GM12891 (cell line): ENCODE results near the gene DCDC2B.
A peak's percentile ranks its signal among the peaks of the same experiment; 100 is the strongest.

Experiments
- POLR2A ChIP-seq: IDR thresholded peaks from 2 replicates; pipeline ENCODE4 v1.6.1; 2011; ENCODE audit warnings: low read depth, low read length, control low read depth
- POLR2AphosphoS5 ChIP-seq: IDR thresholded peaks from 2 replicates; pipeline ENCODE4 v1.6.1; 2011; ENCODE audit warnings: low read depth, low read length, control low read depth
- TAF1 ChIP-seq: IDR thresholded peaks from 2 replicates; pipeline ENCODE4 v1.6.1; 2011; ENCODE audit warnings: low read depth, low read length, control low read depth

DNA sequence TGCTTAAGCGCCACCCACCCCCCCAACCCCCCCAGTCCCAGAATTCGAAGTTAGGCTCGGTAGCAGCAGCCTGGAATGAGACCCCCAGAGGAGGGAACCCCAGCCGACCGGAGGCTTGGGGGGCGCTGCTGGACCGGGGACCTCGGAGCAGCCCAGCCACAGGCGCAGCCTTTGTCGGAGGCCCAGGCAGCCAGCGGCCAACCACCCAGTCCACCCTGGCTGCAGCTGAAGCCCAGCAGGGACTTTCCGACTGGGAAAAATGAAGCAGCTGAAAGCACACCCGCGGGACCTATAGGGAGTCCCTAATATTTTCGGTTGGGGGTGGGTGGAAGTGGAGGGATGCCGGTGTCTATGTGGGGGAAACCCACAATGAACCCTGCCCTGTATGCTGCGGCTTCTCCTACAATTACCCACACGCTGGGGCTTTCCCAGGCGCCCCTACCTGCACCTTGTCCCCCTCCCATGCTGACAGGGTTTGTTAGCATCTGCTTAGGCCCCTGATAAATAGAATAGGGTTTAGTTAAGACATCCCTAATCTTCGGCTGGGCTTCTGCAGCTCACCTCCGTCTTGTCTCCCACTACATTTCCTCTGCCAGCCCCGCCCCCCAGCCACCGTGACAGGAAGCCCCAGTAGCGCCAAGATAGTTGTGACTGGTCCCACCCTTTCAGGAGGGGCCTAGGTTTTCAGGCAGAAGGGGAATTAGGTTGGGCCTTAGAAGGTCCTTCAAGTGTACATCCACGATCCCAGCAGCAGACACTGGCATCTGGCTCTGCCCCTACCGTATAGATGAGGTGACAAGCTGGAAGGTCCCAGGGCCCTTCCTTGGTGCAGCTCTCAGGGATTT, 7.7 kb upstream of the DCDC2B start:
- TF ChIP-seq POLR2AphosphoS5 = 0 out of 2 replicates have a peak, but pooled peaks have one; percentile 28
- TF ChIP-seq TAF1 = peak; percentile 2; the same call in 1 of the 2 replicates
- TF ChIP-seq POLR2A = peak; percentile 56; the same call in 1 of the 2 replicates
